C4-2B (cell line): ENCODE data around the gene RBP3.

Experiments used
- ZFX ChIP-seq: fragments of 450-650 bp; IDR thresholded peaks from 2 replicates; pipeline ENCODE4 v1.6.1; 2017
- TF ChIP-seq, protein P1 (sequence below): fragments of 450-650 bp; conservative IDR thresholded peaks from 2 replicates; pipeline ENCODE4 v1.5.1; 2017; ENCODE audit warnings: mild to moderate bottlenecking

- TF ChIP-seq, protein P1, sequence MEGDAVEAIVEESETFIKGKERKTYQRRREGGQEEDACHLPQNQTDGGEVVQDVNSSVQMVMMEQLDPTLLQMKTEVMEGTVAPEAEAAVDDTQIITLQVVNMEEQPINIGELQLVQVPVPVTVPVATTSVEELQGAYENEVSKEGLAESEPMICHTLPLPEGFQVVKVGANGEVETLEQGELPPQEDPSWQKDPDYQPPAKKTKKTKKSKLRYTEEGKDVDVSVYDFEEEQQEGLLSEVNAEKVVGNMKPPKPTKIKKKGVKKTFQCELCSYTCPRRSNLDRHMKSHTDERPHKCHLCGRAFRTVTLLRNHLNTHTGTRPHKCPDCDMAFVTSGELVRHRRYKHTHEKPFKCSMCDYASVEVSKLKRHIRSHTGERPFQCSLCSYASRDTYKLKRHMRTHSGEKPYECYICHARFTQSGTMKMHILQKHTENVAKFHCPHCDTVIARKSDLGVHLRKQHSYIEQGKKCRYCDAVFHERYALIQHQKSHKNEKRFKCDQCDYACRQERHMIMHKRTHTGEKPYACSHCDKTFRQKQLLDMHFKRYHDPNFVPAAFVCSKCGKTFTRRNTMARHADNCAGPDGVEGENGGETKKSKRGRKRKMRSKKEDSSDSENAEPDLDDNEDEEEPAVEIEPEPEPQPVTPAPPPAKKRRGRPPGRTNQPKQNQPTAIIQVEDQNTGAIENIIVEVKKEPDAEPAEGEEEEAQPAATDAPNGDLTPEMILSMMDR: no peak
- no peak for TF ChIP-seq ZFX
Measured at GRCh38 chr10:47315421-47315820, 32.7 kb upstream of the RBP3 start.
